Measurements from ENCODE around the gene PDE4B. TPM values are rescaled to one million over a fixed set of nuclear protein-coding genes. Genes with fewer than 3 reads are reported as not detected.

PDE4B gene
- total and polyA plus RNA-seq, 9 of the 15 experiments (the other 6 are each of a cell fraction or from before 2014, with no cell fraction given), result 0.09 TPM; not detected in 8

- no peak overlapping the region for H3K9ac ChIP-seq (ENCODE audit: insufficient read depth in 1 of 2, low read depth in 2 of 2, low read length in 2 of 2)
- no peak overlapping the region for H2AFZ ChIP-seq (ENCODE audit: low read depth, low read length)
- no peaks in the 10 kb centered on the region for H3K4me1 ChIP-seq (replicated peaks in 1 of 2; ENCODE audit: control insufficient read depth in 2 of 2, insufficient read depth in 2 of 2, low read length in 2 of 2)
- no peaks in the 10 kb centered on the region for H3K27me3 ChIP-seq (ENCODE audit: control insufficient read depth in 2 of 2, insufficient read depth in 2 of 2, low read length in 2 of 2)
- H3K4me2 ChIP-seq (ENCODE audit: insufficient read depth, low read length), result no peak overlapping the region
- 0% methylated on average over 1 of the region's 1 CpG for WGBS (ENCODE audit: insufficient coverage, low coverage, missing lambda C conversion rate)
- POLR2A ChIA-PET, result no interaction called here
- in situ Hi-C loops (cut with MboI), result no loop called here
- no peak for FAIRE-seq
- ATAC-seq, result no peak
- CTCF ChIA-PET (ENCODE audit: low intra/inter-chr PET ratio), result no interaction called here
- no peaks in the 10 kb centered on the region for H3K9me3 ChIP-seq (replicated peaks; ENCODE audit: control insufficient read depth, insufficient read depth, low read depth, low read length)
- H3K36me3 ChIP-seq (ENCODE audit: control insufficient read depth, insufficient read depth, low read length), result no peaks in the 10 kb centered on the region
- no TSS peak for BruUV-seq (replicated peaks)
- TF ChIP-seq SNAPC5 (CRISPR knock-in tag; IDR thresholded peaks at IDR 0.05), result no peak
- no peak for TF ChIP-seq U2AF1 (optimal IDR thresholded peaks at IDR 0.05; ENCODE audit: low read depth, low read length)
- peak; percentile 27; the same call in 1 of the 2 replicates for TF ChIP-seq C11orf30 (IDR thresholded peaks at IDR 0.05; ENCODE audit: low read depth)
- peak; percentile 53 for TF ChIP-seq MAFG (tag; conservative IDR thresholded peaks at IDR 0.05)
- TF ChIP-seq ADNP (tag; IDR thresholded peaks at IDR 0.05), result no peak
- TF ChIP-seq SLC30A9 (CRISPR knock-in tag; IDR thresholded peaks at IDR 0.05), result no peak
- peak; percentile 66 for TF ChIP-seq MAFK (IDR thresholded peaks at IDR 0.05; ENCODE audit: low read length)
- TF ChIP-seq NCOA2 (IDR thresholded peaks at IDR 0.05; ENCODE audit: partially characterized antibody in 2 of 2), result no peak
- TF ChIP-seq ZNF316 (IDR thresholded peaks at IDR 0.05), result peak; percentile 65
- TF ChIP-seq MAFF (IDR thresholded peaks at IDR 0.05; ENCODE audit: low read length), result peak; percentile 53
- DNase-seq (ENCODE audit: extremely low read depth in 1 of 4, low spot score in 3 of 4), result no peak
- H3K79me2 ChIP-seq (ENCODE audit: control insufficient read depth, insufficient read depth, low read length), result no peaks in the 10 kb centered on the region
- H3K4me3 ChIP-seq, result no peak overlapping the region
- H4K20me1 ChIP-seq (replicated peaks; ENCODE audit: control insufficient read depth, insufficient read depth, low read length), result no peaks in the 10 kb centered on the region
- intact Hi-C loops (cut with micrococcal nuclease), result no loop called here
- H3K9me1 ChIP-seq (ENCODE audit: control insufficient read depth, insufficient read depth, low read length), result no peaks in the 10 kb centered on the region
- no peak overlapping the region for H3K27ac ChIP-seq (ENCODE audit: extremely low read depth, low read depth, low read length)
Observed at GRCh38 chr1:66343569-66344325, 551.1 kb downstream of the PDE4B start.
